Upper lobe of left lung (tissue), 6 donors: ENCODE results near the gene GVQW3. TPM values are rescaled to one million over a fixed set of nuclear protein-coding genes. Genes with fewer than 3 reads are reported as not detected.

Experiments used
- ATAC-seq, 2 donors: fragments of 200-7000 bp; cut with Tn5 transposase; one replicate each; pipeline ENCODE4 v1.9.1; 2022; ENCODE audit warnings: mild to moderate bottlenecking in 2 of 2, moderate library complexity in 2 of 2; ENCODE audit not compliant: low FRiP score in 2 of 2
- DNase-seq, 2 donors: peaks; one replicate each; pipeline ENCODE4 v3.0.0-alpha.2; 2019 to 2020
- H3K27ac ChIP-seq, 4 donors: fragments of 200-600 bp; sonication (generic); one replicate each; pipeline ENCODE4 v1.5.1; 2016 to 2019
- H3K27me3 ChIP-seq, 4 donors: fragments of 200-600 bp; sonication (generic); one replicate each; pipeline ENCODE4 v1.5.1; 2017 to 2019
- H3K36me3 ChIP-seq, 4 donors: fragments of 200-600 bp; sonication (generic); one replicate each; pipeline ENCODE4 v1.5.1; 2016 to 2019
- H3K4me1 ChIP-seq, 4 donors: fragments of 200-600 bp; sonication (generic); one replicate each; pipeline ENCODE4 v1.5.1; 2018 to 2019
- H3K4me3 ChIP-seq, 4 donors: fragments of 200-600 bp; sonication (generic); one replicate each; pipeline ENCODE4 v1.5.1; 2017 to 2019; ENCODE audit warnings: mild to moderate bottlenecking in 2 of 4, moderate library complexity in 1 of 4
- H3K9me3 ChIP-seq, 4 donors: fragments of 200-600 bp; sonication (generic); one replicate each; pipeline ENCODE4 v1.5.1; 2018 to 2019
- EP300 ChIP-seq, 4 donors: sonication (generic); formaldehyde crosslinking; IDR thresholded peaks; one replicate each; pipeline ENCODE4 v1.5.1; 2017; ENCODE audit warnings: antibody characterized with exemption in 4 of 4, control low read depth in 2 of 4
- POLR2A ChIP-seq, 4 donors: fragments of 450-650 bp; IDR thresholded peaks; one replicate each; pipeline ENCODE4 v1.5.1; 2016 to 2017; ENCODE audit warnings: antibody characterized with exemption in 4 of 4, mild to moderate bottlenecking in 2 of 4
- POLR2AphosphoS5 ChIP-seq, 2 donors: sonication (generic); formaldehyde crosslinking; IDR thresholded peaks; one replicate each; pipeline ENCODE4 v1.5.1; 2017; ENCODE audit warnings: antibody characterized with exemption in 2 of 2
- WGBS, 2 donors: methylation state at CpG; one replicate each; pipeline ENCODE4 v1.1.5; 2017 to 2018; 5-methylcytosine and 5-hydroxymethylcytosine counted together
- total RNA-seq, 6 donors: library from RNA; depleted of rRNA in 4 of 6; stranded (reverse); fragments of >200 nt in 4 of 6; gene quantifications; one replicate each; pipeline versions ENCODE4 v1.1.0 to v1.2.1, GENCODE V29; 2016 to 2021
- TF ChIP-seq, protein P1 (sequence below), 6 experiments: fragments of 450-650 bp in 4 of 6; fragments of 200-600 bp in 2 of 6; sonication (generic) in 2 of 6; IDR thresholded peaks; one replicate each; pipeline ENCODE4 v1.5.1; 2016 to 2019; ENCODE audit warnings: antibody characterized with exemption in 6 of 6
- donor health status: DM: no; HTN: no; CAD: no; lungs with moderate emphysema.
- donor health status: DM: no; HTN: yes; CAD: no; lungs with severe emphysema.

The GVQW3 gene
- total RNA-seq, 6 donors from 2014 or later = 1.2 to 4.8 (median 2.0) TPM

DNA sequence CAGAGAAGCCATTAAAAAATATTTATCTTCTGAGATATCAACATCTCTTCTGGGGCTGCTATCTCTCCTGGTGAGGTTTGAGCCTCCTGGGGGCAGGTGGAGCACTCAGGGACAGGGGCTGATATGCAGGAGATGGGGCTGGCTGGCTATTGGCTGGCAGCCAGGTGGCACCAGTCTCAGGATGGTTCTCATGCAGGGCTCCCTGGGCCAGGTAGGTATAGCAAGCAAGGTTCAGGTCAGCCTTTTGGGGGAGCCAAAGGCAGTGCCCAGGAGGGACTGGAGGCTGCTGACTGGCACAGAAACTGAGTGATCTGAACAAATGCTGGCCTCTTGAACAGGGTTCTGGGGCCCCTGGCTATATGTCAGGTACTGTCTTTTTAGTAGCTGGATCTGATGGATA lies 34.0 kb downstream of the GVQW3 start:
- ATAC-seq (no peak), DNase-seq (no peak)
- TF ChIP-seq, protein P1, sequence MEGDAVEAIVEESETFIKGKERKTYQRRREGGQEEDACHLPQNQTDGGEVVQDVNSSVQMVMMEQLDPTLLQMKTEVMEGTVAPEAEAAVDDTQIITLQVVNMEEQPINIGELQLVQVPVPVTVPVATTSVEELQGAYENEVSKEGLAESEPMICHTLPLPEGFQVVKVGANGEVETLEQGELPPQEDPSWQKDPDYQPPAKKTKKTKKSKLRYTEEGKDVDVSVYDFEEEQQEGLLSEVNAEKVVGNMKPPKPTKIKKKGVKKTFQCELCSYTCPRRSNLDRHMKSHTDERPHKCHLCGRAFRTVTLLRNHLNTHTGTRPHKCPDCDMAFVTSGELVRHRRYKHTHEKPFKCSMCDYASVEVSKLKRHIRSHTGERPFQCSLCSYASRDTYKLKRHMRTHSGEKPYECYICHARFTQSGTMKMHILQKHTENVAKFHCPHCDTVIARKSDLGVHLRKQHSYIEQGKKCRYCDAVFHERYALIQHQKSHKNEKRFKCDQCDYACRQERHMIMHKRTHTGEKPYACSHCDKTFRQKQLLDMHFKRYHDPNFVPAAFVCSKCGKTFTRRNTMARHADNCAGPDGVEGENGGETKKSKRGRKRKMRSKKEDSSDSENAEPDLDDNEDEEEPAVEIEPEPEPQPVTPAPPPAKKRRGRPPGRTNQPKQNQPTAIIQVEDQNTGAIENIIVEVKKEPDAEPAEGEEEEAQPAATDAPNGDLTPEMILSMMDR (IDR thresholded peaks at IDR 0.05) = no peak
- no peak for TF ChIP-seq POLR2A (IDR thresholded peaks at IDR 0.05)
- TF ChIP-seq POLR2AphosphoS5 (IDR thresholded peaks at IDR 0.05) = no peak
- H3K27ac ChIP-seq = no peak overlapping the region
- no peak overlapping the region for H3K4me3 ChIP-seq
- no peaks in the 10 kb centered on the region for H3K9me3 ChIP-seq
- H3K27me3 ChIP-seq = no peaks in the 10 kb centered on the region
- no peaks in the 10 kb centered on the region for H3K36me3 ChIP-seq
- no peaks in the 10 kb centered on the region for H3K4me1 ChIP-seq

DNA sequence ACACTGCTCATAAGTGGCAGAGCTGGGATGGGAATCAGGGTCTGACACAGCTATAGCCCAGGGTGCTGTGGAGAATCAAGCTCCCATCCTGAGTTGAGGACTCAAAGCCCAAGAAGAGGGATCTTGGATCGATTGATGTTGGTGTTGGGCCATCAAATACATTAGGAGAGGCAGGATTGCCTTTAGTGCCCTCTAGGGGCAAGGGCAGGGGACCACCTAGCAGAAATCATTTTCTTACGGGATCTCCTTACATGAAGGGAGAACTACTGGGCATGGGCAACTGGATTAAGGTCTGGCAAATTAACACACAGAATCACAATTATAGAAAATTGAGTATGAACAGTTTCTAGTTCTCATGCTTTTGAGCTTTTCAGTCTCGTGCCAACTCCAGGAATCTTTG lies 38.8 kb downstream of the GVQW3 start:
- Histone ChIP-seq H3K36me3 (no peaks in the 10 kb centered on the region), H3K27me3 (no peaks in the 10 kb centered on the region), H3K27ac (no peak overlapping the region), H3K4me3 (no peak overlapping the region), H3K4me1 (no peaks in the 10 kb centered on the region), H3K9me3 (no peaks in the 10 kb centered on the region)
- DNase-seq (no peak), ATAC-seq (no peak)
- no peak for TF ChIP-seq POLR2AphosphoS5 (IDR thresholded peaks at IDR 0.05)
- TF ChIP-seq, protein P1 (IDR thresholded peaks at IDR 0.05) = peak in 3 of 6 experiments; percentile 13 to 17 (median 15)
- 47 to 55% methylated on average over 3 of the region's 3 CpGs for WGBS, 2 donors

DNA sequence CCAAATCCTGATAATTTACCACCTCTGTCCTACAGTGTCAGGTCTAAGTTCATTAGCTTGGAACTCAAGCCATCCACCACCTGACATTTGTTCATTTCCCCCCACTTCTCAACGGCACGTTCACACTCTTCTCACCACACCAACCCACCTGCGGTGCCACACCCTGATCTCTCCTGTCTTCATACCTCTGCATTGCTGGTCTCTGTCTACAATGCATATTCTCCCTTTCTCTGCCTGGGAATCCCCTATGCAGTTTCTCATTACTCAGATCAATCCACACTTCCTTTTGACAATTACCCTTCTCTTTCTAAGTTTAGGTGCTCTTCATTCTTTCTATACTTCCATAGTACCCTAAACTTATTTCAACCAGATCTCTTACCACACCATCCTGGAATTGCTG lies 43.3 kb downstream of the GVQW3 start:
- H3K4me3 ChIP-seq = no peak overlapping the region
- H3K9me3 ChIP-seq = no peaks in the 10 kb centered on the region
- TF ChIP-seq, protein P1 (IDR thresholded peaks at IDR 0.05) = no peak
- TF ChIP-seq POLR2A (IDR thresholded peaks at IDR 0.05) (no peak), POLR2AphosphoS5 (IDR thresholded peaks at IDR 0.05) (no peak), EP300 (IDR thresholded peaks at IDR 0.05) (no peak)
- no peaks in the 10 kb centered on the region for H3K36me3 ChIP-seq
- H3K27ac ChIP-seq = no peak overlapping the region
- H3K4me1 ChIP-seq = no peaks in the 10 kb centered on the region
- DNase-seq = no peak
- no peak for ATAC-seq
- 64 to 70% methylated on average over 3 of the region's 3 CpGs for WGBS, 2 donors
- H3K27me3 ChIP-seq = no peaks in the 10 kb centered on the region

DNA sequence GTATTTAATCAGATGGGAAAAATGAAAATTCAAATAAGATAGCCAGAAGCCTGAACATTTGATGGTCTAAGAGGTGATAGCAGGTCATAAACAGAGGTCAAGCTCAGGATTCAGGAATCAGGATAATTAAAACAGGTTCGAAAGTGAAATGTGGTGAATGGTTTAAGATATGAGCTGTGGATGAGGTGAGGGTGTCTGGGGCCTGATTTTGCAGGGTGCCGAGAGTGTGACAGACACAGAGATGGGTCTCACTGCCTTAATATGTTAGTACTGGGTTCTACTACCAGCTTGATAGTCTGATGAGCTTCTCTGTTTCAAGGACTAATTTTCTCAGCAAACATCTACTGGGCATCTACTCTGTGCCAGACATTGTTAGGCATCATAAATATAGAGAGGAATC lies 43.8 kb downstream of the GVQW3 start:
- Histone ChIP-seq H3K27me3 (no peaks in the 10 kb centered on the region), H3K4me3 (no peak overlapping the region), H3K4me1 (no peaks in the 10 kb centered on the region), H3K27ac (no peak overlapping the region), H3K9me3 (no peaks in the 10 kb centered on the region), H3K36me3 (no peaks in the 10 kb centered on the region)
- TF ChIP-seq POLR2A (IDR thresholded peaks at IDR 0.05) (no peak), EP300 (IDR thresholded peaks at IDR 0.05) (no peak), POLR2AphosphoS5 (IDR thresholded peaks at IDR 0.05) (no peak)
- TF ChIP-seq, protein P1 (IDR thresholded peaks at IDR 0.05) = no peak
- DNase-seq (no peak), ATAC-seq (no peak)
- WGBS, 2 donors = 85 to 95% methylated on average over 2 of the region's 2 CpGs

DNA sequence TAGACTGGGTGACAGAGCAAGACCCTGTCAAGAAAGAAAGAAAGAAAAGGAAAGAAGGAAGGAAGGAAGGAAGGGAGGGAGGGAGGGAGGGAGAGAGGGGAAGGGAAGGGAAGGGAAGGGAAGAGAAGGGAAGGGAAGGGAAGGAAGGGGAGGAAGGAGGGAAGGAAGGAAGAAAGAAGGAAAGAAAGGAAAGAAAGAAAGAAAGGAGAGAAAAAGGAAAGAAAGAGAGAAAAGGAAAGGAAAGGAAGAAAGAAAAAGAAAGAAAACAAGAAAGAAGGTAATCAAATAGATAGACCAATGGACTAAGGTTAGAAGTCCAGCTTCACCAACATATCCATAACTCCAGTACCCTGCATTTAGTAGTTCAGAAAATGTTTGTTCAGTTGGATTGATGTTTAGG lies 45.5 kb downstream of the GVQW3 start:
- TF ChIP-seq EP300 (IDR thresholded peaks at IDR 0.05) (no peak), POLR2A (IDR thresholded peaks at IDR 0.05) (no peak), POLR2AphosphoS5 (IDR thresholded peaks at IDR 0.05) (no peak)
- TF ChIP-seq, protein P1 (IDR thresholded peaks at IDR 0.05) = no peak
- Histone ChIP-seq H3K4me1 (no peaks in the 10 kb centered on the region), H3K9me3 (no peaks in the 10 kb centered on the region), H3K27me3 (no peaks in the 10 kb centered on the region), H3K36me3 (no peaks in the 10 kb centered on the region), H3K27ac (no peak overlapping the region), H3K4me3 (no peak overlapping the region)
- no peak for ATAC-seq
- no peak for DNase-seq
